ENCODE data around the gene KLK3.

DNA sequence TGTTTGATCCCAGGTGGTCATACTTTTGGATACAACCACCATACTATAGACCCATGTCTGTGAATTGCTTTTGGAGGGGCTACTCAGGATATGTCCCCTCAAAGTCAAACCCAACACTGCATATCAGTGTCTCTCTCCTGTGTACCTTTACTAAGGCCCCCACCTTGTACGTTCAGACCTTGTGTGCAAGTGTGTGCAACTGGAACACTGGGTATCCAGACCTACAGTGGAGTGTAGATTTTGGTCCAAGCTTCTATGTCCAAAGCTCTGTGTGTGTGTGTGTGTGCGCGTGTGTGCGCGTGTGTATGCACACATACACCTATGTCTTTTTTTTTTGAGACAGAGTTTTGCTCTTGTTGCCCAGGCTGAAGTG lies 36.5 kb downstream of the KLK3 start:
- TF ChIP-seq, protein P1, sequence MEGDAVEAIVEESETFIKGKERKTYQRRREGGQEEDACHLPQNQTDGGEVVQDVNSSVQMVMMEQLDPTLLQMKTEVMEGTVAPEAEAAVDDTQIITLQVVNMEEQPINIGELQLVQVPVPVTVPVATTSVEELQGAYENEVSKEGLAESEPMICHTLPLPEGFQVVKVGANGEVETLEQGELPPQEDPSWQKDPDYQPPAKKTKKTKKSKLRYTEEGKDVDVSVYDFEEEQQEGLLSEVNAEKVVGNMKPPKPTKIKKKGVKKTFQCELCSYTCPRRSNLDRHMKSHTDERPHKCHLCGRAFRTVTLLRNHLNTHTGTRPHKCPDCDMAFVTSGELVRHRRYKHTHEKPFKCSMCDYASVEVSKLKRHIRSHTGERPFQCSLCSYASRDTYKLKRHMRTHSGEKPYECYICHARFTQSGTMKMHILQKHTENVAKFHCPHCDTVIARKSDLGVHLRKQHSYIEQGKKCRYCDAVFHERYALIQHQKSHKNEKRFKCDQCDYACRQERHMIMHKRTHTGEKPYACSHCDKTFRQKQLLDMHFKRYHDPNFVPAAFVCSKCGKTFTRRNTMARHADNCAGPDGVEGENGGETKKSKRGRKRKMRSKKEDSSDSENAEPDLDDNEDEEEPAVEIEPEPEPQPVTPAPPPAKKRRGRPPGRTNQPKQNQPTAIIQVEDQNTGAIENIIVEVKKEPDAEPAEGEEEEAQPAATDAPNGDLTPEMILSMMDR (IDR thresholded peaks at IDR 0.05; ENCODE audit: low read length) = no peak
- no peak for TF ChIP-seq EZH2 (IDR thresholded peaks at IDR 0.05; ENCODE audit: borderline replicate concordance, low read length)
